ENCODE results near the gene MFNG. TPM values are rescaled to one million over a fixed set of nuclear protein-coding genes. Genes with fewer than 3 reads are reported as not detected.

Gene MFNG
- total RNA-seq, 2 experiments from 2014 or later: 85.1 to 89.9 TPM

DNA sequence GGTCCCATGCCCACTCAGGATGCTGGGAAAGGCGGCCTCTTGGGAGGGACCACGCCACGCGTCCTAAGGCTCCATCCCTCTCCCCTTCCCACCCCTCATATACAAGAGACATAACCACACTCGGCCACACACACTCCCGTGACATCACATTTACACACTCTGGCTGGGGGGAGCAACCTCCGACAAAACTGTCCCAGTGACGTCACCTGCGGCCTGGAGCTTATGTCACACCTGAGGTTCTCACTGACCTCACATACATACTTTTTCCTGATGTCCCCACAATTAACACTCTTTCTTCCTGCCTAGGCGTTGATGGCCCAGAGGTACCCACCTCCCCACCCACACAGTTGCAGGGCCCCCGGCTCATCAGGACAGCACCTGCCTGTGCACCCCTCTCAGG lies 60.8 kb downstream of the MFNG start:
- peaks cover 77% of the 10 kb centered on the region for H3K27me3 Mint-ChIP-seq
- H3K27ac Mint-ChIP-seq: no peak overlapping the region
- Histone ChIP-seq H3K9me3 (ENCODE audit: control insufficient read depth in 1 of 2, insufficient read depth in 1 of 2, low read length in 2 of 2) (peaks cover 0 to 17% of the 10 kb centered on the region in 2 experiments), H3K27ac (ENCODE audit: low read depth in 1 of 2, low read length in 2 of 2) (no peak overlapping the region), H3K27me3 (ENCODE audit: control insufficient read depth in 1 of 2, insufficient read depth in 2 of 2, low read length in 2 of 2) (peaks cover 44 to 50% of the 10 kb centered on the region in 2 experiments), H3K4me3 (ENCODE audit: low read length) (no peak overlapping the region), H3K4me1 (ENCODE audit: insufficient read depth, low read length) (peaks cover 29% of the 10 kb centered on the region), H3K36me3 (ENCODE audit: insufficient read depth, low read length) (no peaks in the 10 kb centered on the region)
- intact Hi-C loops (cut with DNase I, micrococcal nuclease): loop anchor here in 1 of 2 experiments (10.0 kb wide), 1 partner anchor 251 kb away; no protein-coding TSS in a partner anchor
- TF ChIP-seq, protein P1, sequence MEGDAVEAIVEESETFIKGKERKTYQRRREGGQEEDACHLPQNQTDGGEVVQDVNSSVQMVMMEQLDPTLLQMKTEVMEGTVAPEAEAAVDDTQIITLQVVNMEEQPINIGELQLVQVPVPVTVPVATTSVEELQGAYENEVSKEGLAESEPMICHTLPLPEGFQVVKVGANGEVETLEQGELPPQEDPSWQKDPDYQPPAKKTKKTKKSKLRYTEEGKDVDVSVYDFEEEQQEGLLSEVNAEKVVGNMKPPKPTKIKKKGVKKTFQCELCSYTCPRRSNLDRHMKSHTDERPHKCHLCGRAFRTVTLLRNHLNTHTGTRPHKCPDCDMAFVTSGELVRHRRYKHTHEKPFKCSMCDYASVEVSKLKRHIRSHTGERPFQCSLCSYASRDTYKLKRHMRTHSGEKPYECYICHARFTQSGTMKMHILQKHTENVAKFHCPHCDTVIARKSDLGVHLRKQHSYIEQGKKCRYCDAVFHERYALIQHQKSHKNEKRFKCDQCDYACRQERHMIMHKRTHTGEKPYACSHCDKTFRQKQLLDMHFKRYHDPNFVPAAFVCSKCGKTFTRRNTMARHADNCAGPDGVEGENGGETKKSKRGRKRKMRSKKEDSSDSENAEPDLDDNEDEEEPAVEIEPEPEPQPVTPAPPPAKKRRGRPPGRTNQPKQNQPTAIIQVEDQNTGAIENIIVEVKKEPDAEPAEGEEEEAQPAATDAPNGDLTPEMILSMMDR (IDR thresholded peaks at IDR 0.05): no peak
- peaks cover 4% of the 10 kb centered on the region for H3K4me1 Mint-ChIP-seq (ENCODE audit: low read depth)
- ChIA-PET CTCF (no interaction called here), POLR2A (interaction anchor here (1.4 kb wide), 1 partner anchor 101 kb away, joined by 4 read pairs; no protein-coding TSS in a partner anchor)
- no peaks in the 10 kb centered on the region for H3K36me3 Mint-ChIP-seq (ENCODE audit: low read depth)
- H3K4me3 Mint-ChIP-seq: no peak overlapping the region
- DNase-seq: no peak
- H3K9me3 Mint-ChIP-seq: no peaks in the 10 kb centered on the region
- ATAC-seq (ENCODE audit: poor library complexity): no peak

DNA sequence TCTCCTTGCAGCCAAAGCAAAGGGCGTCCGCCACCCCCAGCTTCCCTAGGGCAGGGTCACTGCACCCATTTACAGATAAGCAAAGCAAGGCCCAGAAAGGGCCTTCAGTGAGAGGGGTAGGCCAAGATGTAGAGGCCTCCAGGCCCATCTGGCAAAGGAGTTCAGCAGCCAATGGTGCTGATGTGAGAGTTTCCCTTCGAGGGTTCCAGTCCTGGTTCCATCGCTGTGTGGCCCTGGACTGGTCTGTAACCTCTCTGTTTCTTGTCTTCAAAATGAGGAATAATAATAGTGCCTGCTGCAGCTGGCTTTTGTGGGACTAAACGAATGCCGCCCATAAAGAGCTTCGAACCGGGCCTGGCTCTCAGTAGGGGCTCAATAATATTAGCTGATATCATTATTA lies 62.9 kb downstream of the MFNG start:
- H3K27ac ChIP-seq (ENCODE audit: low read depth in 1 of 2, low read length in 2 of 2): no peak overlapping the region
- peaks cover 76% of the 10 kb centered on the region for H3K27me3 Mint-ChIP-seq
- no peak overlapping the region for H3K27ac Mint-ChIP-seq
- no peak overlapping the region for H3K4me3 Mint-ChIP-seq
- H3K4me1 ChIP-seq (ENCODE audit: insufficient read depth, low read length): peaks cover 30% of the 10 kb centered on the region
- ChIA-PET POLR2A (no interaction called here), CTCF (no interaction called here)
- H3K4me3 ChIP-seq (ENCODE audit: low read length): no peak overlapping the region
- TF ChIP-seq, protein P1 (IDR thresholded peaks at IDR 0.05): no peak
- H3K4me1 Mint-ChIP-seq (ENCODE audit: low read depth): peaks cover 21% of the 10 kb centered on the region
- ATAC-seq (ENCODE audit: poor library complexity) (no peak), DNase-seq (no peak)
- intact Hi-C loops (cut with DNase I, micrococcal nuclease): loop anchor here in 1 of 2 experiments (10.0 kb wide), 1 partner anchor 248 kb away; no protein-coding TSS in a partner anchor
- H3K36me3 ChIP-seq (ENCODE audit: insufficient read depth, low read length): no peaks in the 10 kb centered on the region
- H3K27me3 ChIP-seq (ENCODE audit: control insufficient read depth in 1 of 2, insufficient read depth in 2 of 2, low read length in 2 of 2): peaks cover 39 to 48% of the 10 kb centered on the region in 2 experiments
- H3K9me3 ChIP-seq (ENCODE audit: control insufficient read depth in 1 of 2, insufficient read depth in 1 of 2, low read length in 2 of 2): peaks cover 0 to 17% of the 10 kb centered on the region in 2 experiments
- no peaks in the 10 kb centered on the region for H3K9me3 Mint-ChIP-seq
- no peaks in the 10 kb centered on the region for H3K36me3 Mint-ChIP-seq (ENCODE audit: low read depth)

DNA sequence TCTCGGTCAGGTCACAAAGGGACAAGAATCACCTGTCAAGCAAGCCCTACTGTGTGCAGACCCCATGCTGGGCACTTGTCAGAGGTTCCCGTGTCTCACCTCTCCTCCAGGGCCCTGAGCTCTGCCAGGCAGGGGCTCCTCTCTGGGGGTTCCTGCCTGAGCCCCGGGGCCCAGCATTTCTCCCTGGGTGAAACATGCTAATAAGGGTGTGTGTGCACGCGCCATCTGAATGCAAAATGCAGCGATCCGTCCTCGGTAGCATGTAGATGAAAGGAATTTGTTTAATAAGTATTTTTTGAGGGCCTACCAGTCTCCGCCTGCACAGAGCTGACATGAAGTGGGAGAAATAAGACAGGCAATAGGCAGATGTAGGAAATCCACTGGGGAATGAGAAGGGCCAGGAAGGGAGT lies 64.7 kb downstream of the MFNG start:
- TF ChIP-seq, protein P1 (IDR thresholded peaks at IDR 0.05): no peak
- no peaks in the 10 kb centered on the region for H3K36me3 Mint-ChIP-seq (ENCODE audit: low read depth)
- CTCF ChIA-PET: no interaction called here
- POLR2A ChIA-PET: no interaction called here
- no peaks in the 10 kb centered on the region for H3K9me3 Mint-ChIP-seq
- intact Hi-C loops (cut with DNase I, micrococcal nuclease): loop anchor here in 1 of 2 experiments (10.0 kb wide), 1 partner anchor 247 kb away; no protein-coding TSS in a partner anchor
- ATAC-seq (ENCODE audit: poor library complexity) (no peak), DNase-seq (no peak)
- H3K4me1 ChIP-seq (ENCODE audit: insufficient read depth, low read length): peaks cover 23% of the 10 kb centered on the region
- peaks cover 34% of the 10 kb centered on the region for H3K4me1 Mint-ChIP-seq (ENCODE audit: low read depth)
- peaks cover 27 to 37% of the 10 kb centered on the region in 2 experiments for H3K27me3 ChIP-seq (ENCODE audit: control insufficient read depth in 1 of 2, insufficient read depth in 2 of 2, low read length in 2 of 2)
- H3K4me3 ChIP-seq (ENCODE audit: low read length): no peak overlapping the region
- H3K4me3 Mint-ChIP-seq: no peak overlapping the region
- no peak overlapping the region for H3K27ac Mint-ChIP-seq
- H3K27ac ChIP-seq (ENCODE audit: low read depth in 1 of 2, low read length in 2 of 2): no peak overlapping the region
- H3K36me3 ChIP-seq (ENCODE audit: insufficient read depth, low read length): no peaks in the 10 kb centered on the region
- H3K27me3 Mint-ChIP-seq: peaks cover 82% of the 10 kb centered on the region
- H3K9me3 ChIP-seq (ENCODE audit: control insufficient read depth in 1 of 2, insufficient read depth in 1 of 2, low read length in 2 of 2): peaks cover 0 to 12% of the 10 kb centered on the region in 2 experiments
